Stimulated activated CD8-positive, alpha-beta memory T cell treated with anti-CD3 and anti-CD28 coated beads, Interleukin-12 subunit alpha, Interleukin-12 subunit beta, amount 100 ng/mL, for 4 hours (primary cell): Measurements from ENCODE around the gene RPL36AL.
"Not testable (repeated sequence)": the region's sequence is repeated elsewhere in the genome, so short reads cannot be mapped to it uniquely, and the experiment has no call there.

Experiments used
- DNase-seq: peaks from one replicate; pipeline ENCODE4 v3.0.0-alpha.2; 2020; ENCODE audit warnings: low read depth

Gene RPL36AL

GRCh38 chr14:49619273-49619672, 1.2 kb downstream of the RPL36AL start:
- not testable (repeated sequence) for DNase-seq

GRCh38 chr14:49617852-49618519, 2.4 kb downstream of the RPL36AL start:
- no peak for DNase-seq

- DNase-seq: no peak
Observed at GRCh38 chr14:49615776-49616175, 4.7 kb downstream of the RPL36AL start.

GRCh38 chr14:49614196-49614595, 6.2 kb downstream of the RPL36AL start:
- DNase-seq: no peak

- no peak for DNase-seq
Observed at GRCh38 chr14:49612671-49613070, 7.8 kb downstream of the RPL36AL start.

GRCh38 chr14:49612251-49612650, 8.2 kb downstream of the RPL36AL start:
- no peak for DNase-seq

GRCh38 chr14:49607583-49607982, 12.8 kb downstream of the RPL36AL start:
- no peak for DNase-seq

GRCh38 chr14:49598485-49599300, 21.7 kb downstream of the RPL36AL start, which contains the start of gene LRR1:
Gene LRR1, plus strand, starts transcription at chr14:49598940. Its CDS starts 81 bp downstream, at chr14:49599021.
- peak; percentile 74 for DNase-seq

GRCh38 chr14:49598189-49598484, 22.3 kb downstream of the RPL36AL start:
- DNase-seq: no peak

GRCh38 chr14:49594347-49595091, 25.9 kb downstream of the RPL36AL start:
- DNase-seq: no peak

- DNase-seq: no peak
Observed at GRCh38 chr14:49593016-49593415, 27.4 kb downstream of the RPL36AL start.

GRCh38 chr14:49589387-49589786, 31.0 kb downstream of the RPL36AL start:
- DNase-seq: no peak

GRCh38 chr14:49586673-49587460, 33.6 kb downstream of the RPL36AL start:
- DNase-seq: peak; percentile 30

- peak; percentile 97 for DNase-seq
Observed at GRCh38 chr14:49585803-49586672, 34.4 kb downstream of the RPL36AL start, which contains the start of gene RPS29. Gene RPS29, minus strand, starts transcription at chr14:49586380. Its CDS starts 34 bp downstream, at chr14:49586346.

- not testable (repeated sequence) for DNase-seq
Observed at GRCh38 chr14:49584981-49585640, 35.3 kb downstream of the RPL36AL start.

- DNase-seq: no peak
Observed at GRCh38 chr14:49584058-49584457, 36.4 kb downstream of the RPL36AL start.

- no peak for DNase-seq
Observed at GRCh38 chr14:49583629-49584028, 36.8 kb downstream of the RPL36AL start.

GRCh38 chr14:49582113-49582977, 38.1 kb downstream of the RPL36AL start:
- no peak for DNase-seq
